Activated CD4-positive, alpha-beta T cell treated with anti-CD3 and anti-CD28 coated beads, Interleukin-2, amount 10 ng/mL, durations not matched to agents 7 days and 5 days (primary cell): Measurements from ENCODE around the gene LRRC8A. TPM values are rescaled to one million over a fixed set of nuclear protein-coding genes. Genes with fewer than 3 reads are reported as not detected.

Experiments
- total RNA-seq, 2 experiments: library from RNA; stranded (reverse); gene quantifications; one replicate each; pipeline ENCODE4 v1.2.3, GENCODE V29; 2021

The LRRC8A gene
- total RNA-seq, 2 experiments from 2014 or later: 42.4 to 48.0 TPM

Other genes starting within 250 kb of the LRRC8A start
- gene DYNC2I2, start 225.3 kb upstream of the LRRC8A start, total RNA-seq: 10 to 100 TPM; 60.6 to 68.3 TPM
- gene SET, start 192.9 kb upstream of the LRRC8A start, total RNA-seq: 100 to 1,000 TPM; 476 to 482 TPM
- gene PKN3, start 179.6 kb upstream of the LRRC8A start, total RNA-seq: 1 to 10 TPM; 8.2 to 9.1 TPM
- 10 to 100 TPM; 86.3 to 91.5 TPM for gene ZDHHC12, start 158.0 kb upstream of the LRRC8A start, total RNA-seq
- 10 to 100 TPM; 21.3 TPM for gene ZER1, start 110.2 kb upstream of the LRRC8A start, total RNA-seq
- 10 to 100 TPM; 18.4 to 21.1 TPM for gene TBC1D13, start 94.9 kb upstream of the LRRC8A start, total RNA-seq
- gene ENDOG, start 63.6 kb upstream of the LRRC8A start, total RNA-seq: 10 to 100 TPM; 10.2 to 11.3 TPM
- gene SPOUT1, start 52.3 kb upstream of the LRRC8A start, total RNA-seq: 10 to 100 TPM; 60.5 to 75.0 TPM
- gene KYAT1, start 183 bp upstream of the LRRC8A start, total RNA-seq: 10 to 100 TPM; 15.2 to 17.7 TPM
- gene PHYHD1, start 38.8 kb downstream of the LRRC8A start, total RNA-seq: 1 to 10 TPM; 1.2 to 2.2 TPM
- gene DOLK, start 65.5 kb downstream of the LRRC8A start, total RNA-seq: 1 to 10 TPM; 8.4 to 9.2 TPM
- gene NUP188, start 65.6 kb downstream of the LRRC8A start, total RNA-seq: 10 to 100 TPM; 87.7 to 87.8 TPM
- gene SH3GLB2, start 146.2 kb downstream of the LRRC8A start, total RNA-seq: 100 to 1,000 TPM; 111 to 124 TPM
- 10 to 100 TPM; 33.8 to 43.1 TPM for gene MIGA2, start 154.5 kb downstream of the LRRC8A start, total RNA-seq
- 10 to 100 TPM; 19.5 to 19.6 TPM for gene DOLPP1, start 199.0 kb downstream of the LRRC8A start, total RNA-seq
- gene CRAT, start 228.7 kb downstream of the LRRC8A start, total RNA-seq: 10 to 100 TPM; 20.4 to 25.2 TPM
- gene PTPA, start 229.3 kb downstream of the LRRC8A start, total RNA-seq: 100 to 1,000 TPM in 1 of 2 experiments, 10 to 100 TPM in 1; 96.4 to 111 TPM